Measurements from ENCODE around the gene CTBP2. TPM values are rescaled to one million over a fixed set of nuclear protein-coding genes. Genes with fewer than 3 reads are reported as not detected.
A peak's percentile ranks its signal among the peaks of the same experiment; 100 is the strongest.

CTBP2 gene
- total and polyA plus RNA-seq, 2 donors from 2014 or later = 33.1 to 111 TPM

DNA sequence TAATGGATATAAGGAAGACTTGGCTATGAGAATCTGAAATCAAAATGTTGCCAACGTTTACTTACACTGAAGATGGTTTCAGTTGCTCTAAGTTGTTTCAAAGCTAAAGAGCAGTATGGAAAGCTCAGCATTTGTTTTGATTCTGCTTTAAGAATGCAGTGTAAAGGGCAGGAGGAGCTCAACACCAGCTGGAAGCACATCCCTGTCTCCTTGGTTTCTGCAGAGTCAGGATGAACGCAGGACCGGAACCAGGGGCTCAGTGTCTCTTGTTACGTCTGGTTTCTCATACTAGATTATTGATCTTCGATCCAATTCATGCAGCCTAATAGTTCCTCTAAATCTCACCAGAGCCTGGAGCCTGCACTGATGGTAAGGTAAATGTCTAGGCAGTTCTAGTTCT, 194.4 kb downstream of the CTBP2 start:
- Histone ChIP-seq H3K4me3 (ENCODE audit: low read length in 3 of 3) (no peak overlapping the region), H3K27ac (ENCODE audit: low read depth in 2 of 2, low read length in 2 of 2) (no peak overlapping the region), H3K36me3 (ENCODE audit: control insufficient read depth in 2 of 3, insufficient read depth in 3 of 3, low read length in 3 of 3) (peaks cover 2 to 16% (median 2%) of the 10 kb centered on the region in 3 donors), H3K9ac (ENCODE audit: low read length in 3 of 3) (no peak overlapping the region), H3K27me3 (ENCODE audit: control insufficient read depth, insufficient read depth, low read length) (no peaks in the 10 kb centered on the region), H3K4me1 (ENCODE audit: control insufficient read depth in 2 of 3, insufficient read depth in 2 of 3, low read depth in 1 of 3, low read length in 3 of 3) (no peaks in the 10 kb centered on the region), H3K9me3 (ENCODE audit: control insufficient read depth in 2 of 3, insufficient read depth in 1 of 3, low read length in 3 of 3) (no peaks in the 10 kb centered on the region)
- intact Hi-C loops (cut with DNase I) = no loop called here
- DNase-seq = peak in 1 of 5 donors; percentile 34
- TF ChIP-seq, protein P1, sequence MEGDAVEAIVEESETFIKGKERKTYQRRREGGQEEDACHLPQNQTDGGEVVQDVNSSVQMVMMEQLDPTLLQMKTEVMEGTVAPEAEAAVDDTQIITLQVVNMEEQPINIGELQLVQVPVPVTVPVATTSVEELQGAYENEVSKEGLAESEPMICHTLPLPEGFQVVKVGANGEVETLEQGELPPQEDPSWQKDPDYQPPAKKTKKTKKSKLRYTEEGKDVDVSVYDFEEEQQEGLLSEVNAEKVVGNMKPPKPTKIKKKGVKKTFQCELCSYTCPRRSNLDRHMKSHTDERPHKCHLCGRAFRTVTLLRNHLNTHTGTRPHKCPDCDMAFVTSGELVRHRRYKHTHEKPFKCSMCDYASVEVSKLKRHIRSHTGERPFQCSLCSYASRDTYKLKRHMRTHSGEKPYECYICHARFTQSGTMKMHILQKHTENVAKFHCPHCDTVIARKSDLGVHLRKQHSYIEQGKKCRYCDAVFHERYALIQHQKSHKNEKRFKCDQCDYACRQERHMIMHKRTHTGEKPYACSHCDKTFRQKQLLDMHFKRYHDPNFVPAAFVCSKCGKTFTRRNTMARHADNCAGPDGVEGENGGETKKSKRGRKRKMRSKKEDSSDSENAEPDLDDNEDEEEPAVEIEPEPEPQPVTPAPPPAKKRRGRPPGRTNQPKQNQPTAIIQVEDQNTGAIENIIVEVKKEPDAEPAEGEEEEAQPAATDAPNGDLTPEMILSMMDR (IDR thresholded peaks at IDR 0.05; ENCODE audit: borderline replicate concordance, extremely low read depth, insufficient read depth) = no peak
- no peak for FAIRE-seq

DNA sequence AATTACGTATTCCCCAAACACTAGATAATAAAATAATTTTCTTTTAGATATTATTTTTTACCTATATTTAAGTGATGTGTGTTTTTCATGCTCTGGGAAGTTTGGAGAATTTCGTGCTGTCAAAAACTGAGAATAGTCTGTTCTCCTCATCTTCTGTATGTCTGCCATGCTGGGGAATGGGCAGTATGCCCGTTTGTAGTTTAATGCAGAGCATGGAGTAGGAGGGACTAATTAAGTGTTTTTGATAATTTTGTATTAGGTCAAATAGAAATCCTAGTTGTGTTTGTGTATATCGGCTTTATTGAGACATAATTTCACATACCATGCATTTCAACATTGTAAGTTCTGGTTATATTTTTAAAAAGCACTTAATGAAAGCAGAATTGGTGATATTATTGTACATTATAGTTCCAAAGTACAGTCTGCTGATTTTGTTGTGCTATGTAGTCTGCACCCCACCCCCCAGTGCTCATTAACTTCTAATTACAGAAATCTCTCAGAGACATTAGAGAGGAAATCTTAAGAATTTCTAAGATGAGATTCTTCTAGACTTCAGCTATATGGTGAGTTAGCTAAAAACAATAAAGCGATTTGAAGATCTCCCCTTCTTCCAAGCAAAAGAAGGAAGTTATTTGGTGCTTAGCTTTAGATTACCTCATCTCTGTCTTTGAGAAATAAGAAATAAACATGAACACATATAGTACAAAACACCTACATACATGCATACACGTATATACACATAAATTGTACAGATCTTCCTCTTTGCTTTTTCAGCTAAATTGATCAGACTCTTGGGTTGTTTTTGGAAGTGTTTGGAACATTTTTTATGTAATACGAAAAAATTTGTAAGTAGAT, 196.3 kb downstream of the CTBP2 start:
- Histone ChIP-seq H3K36me3 (ENCODE audit: control insufficient read depth in 2 of 3, insufficient read depth in 3 of 3, low read length in 3 of 3) (peaks cover 2 to 14% (median 2%) of the 10 kb centered on the region in 3 donors), H3K9me3 (ENCODE audit: control insufficient read depth in 2 of 3, insufficient read depth in 1 of 3, low read length in 3 of 3) (no peaks in the 10 kb centered on the region), H3K4me1 (ENCODE audit: control insufficient read depth in 2 of 3, insufficient read depth in 2 of 3, low read depth in 1 of 3, low read length in 3 of 3) (no peaks in the 10 kb centered on the region), H3K27ac (ENCODE audit: low read depth in 2 of 2, low read length in 2 of 2) (no peak overlapping the region), H3K9ac (ENCODE audit: low read length in 3 of 3) (no peak overlapping the region), H3K4me3 (ENCODE audit: low read length in 3 of 3) (no peak overlapping the region), H3K27me3 (ENCODE audit: control insufficient read depth, insufficient read depth, low read length) (no peaks in the 10 kb centered on the region)
- TF ChIP-seq, protein P1 (IDR thresholded peaks at IDR 0.05; ENCODE audit: borderline replicate concordance, extremely low read depth, insufficient read depth) = no peak
- intact Hi-C loops (cut with DNase I) = no loop called here
- FAIRE-seq = no peak
- DNase-seq = no peak

DNA sequence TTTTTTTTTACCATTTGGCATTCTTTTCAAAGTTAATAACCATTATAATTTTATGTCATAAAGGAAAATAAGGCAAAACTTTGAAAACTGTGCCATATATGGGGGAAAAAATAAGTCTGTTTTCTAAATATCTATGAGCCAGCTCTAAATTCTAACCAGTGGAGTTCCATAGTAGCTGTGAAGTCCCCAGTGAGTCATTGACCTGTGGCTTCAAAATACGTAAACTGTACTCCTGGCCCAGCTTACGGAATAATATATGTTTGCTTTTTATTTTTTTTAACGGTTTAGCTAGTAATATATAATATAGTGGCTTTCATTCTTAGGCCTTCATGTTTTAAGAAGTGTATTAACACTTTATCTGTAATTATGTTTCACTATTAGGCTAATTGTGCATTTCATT, 197.9 kb downstream of the CTBP2 start:
- no peaks in the 10 kb centered on the region for H3K4me1 ChIP-seq (ENCODE audit: control insufficient read depth in 2 of 3, insufficient read depth in 2 of 3, low read depth in 1 of 3, low read length in 3 of 3)
- no peak overlapping the region for H3K27ac ChIP-seq (ENCODE audit: low read depth in 2 of 2, low read length in 2 of 2)
- FAIRE-seq (no peak), DNase-seq (no peak)
- H3K9ac ChIP-seq (ENCODE audit: low read length in 3 of 3) = no peak overlapping the region
- H3K36me3 ChIP-seq (ENCODE audit: control insufficient read depth in 2 of 3, insufficient read depth in 3 of 3, low read length in 3 of 3) = peaks cover 2 to 10% (median 2%) of the 10 kb centered on the region in 3 donors
- intact Hi-C loops (cut with DNase I) = no loop called here
- no peaks in the 10 kb centered on the region for H3K9me3 ChIP-seq (ENCODE audit: control insufficient read depth in 2 of 3, insufficient read depth in 1 of 3, low read length in 3 of 3)
- no peaks in the 10 kb centered on the region for H3K27me3 ChIP-seq (ENCODE audit: control insufficient read depth, insufficient read depth, low read length)
- TF ChIP-seq, protein P1 (IDR thresholded peaks at IDR 0.05; ENCODE audit: borderline replicate concordance, extremely low read depth, insufficient read depth) = no peak
- no peak overlapping the region for H3K4me3 ChIP-seq (ENCODE audit: low read length in 3 of 3)

All from kidney (tissue), 14 donors.